Measurements from ENCODE around the gene GFOD1.
"Not testable (repeated sequence)": the region's sequence is repeated elsewhere in the genome, so short reads cannot be mapped to it uniquely, and the experiment has no call there.

GFOD1 gene

GRCh38 chr6:13523826-13524622 is 36.6 kb upstream of the GFOD1 start:
- no peak for TF ChIP-seq JUND (IDR thresholded peaks at IDR 0.05; ENCODE audit: low read depth)
- no peak for DNase-seq (ENCODE audit: low read depth in 1 of 2, low spot score in 1 of 2)
- in situ Hi-C loops (cut with HindIII; ENCODE audit: low pct_unique_long_range_greater_than_20kb, low sequenced_read_pairs) = no loop called here

- in situ Hi-C loops (cut with HindIII; ENCODE audit: low pct_unique_long_range_greater_than_20kb, low sequenced_read_pairs) = no loop called here
- no peak for DNase-seq (ENCODE audit: low read depth in 1 of 2, low spot score in 1 of 2)
- TF ChIP-seq JUND (IDR thresholded peaks at IDR 0.05; ENCODE audit: low read depth) = no peak
Measured at GRCh38 chr6:13522656-13523055, 35.3 kb upstream of the GFOD1 start.

- no peak for DNase-seq (ENCODE audit: low read depth in 1 of 2, low spot score in 1 of 2)
Measured at GRCh38 chr6:13519839-13520238, 32.4 kb upstream of the GFOD1 start.

GRCh38 chr6:13517116-13517515 is 29.7 kb upstream of the GFOD1 start:
- no peak for TF ChIP-seq JUND (IDR thresholded peaks at IDR 0.05; ENCODE audit: low read depth)
- DNase-seq (ENCODE audit: low read depth in 1 of 2, low spot score in 1 of 2) = no peak
- in situ Hi-C loops (cut with HindIII; ENCODE audit: low pct_unique_long_range_greater_than_20kb, low sequenced_read_pairs) = no loop called here

More at GRCh38 chr6:13519839-13520238, 32.4 kb upstream of the GFOD1 start:
- TF ChIP-seq JUND (IDR thresholded peaks at IDR 0.05; ENCODE audit: low read depth) = no peak
- in situ Hi-C loops (cut with HindIII; ENCODE audit: low pct_unique_long_range_greater_than_20kb, low sequenced_read_pairs) = no loop called here

- no peak for TF ChIP-seq JUND (IDR thresholded peaks at IDR 0.05; ENCODE audit: low read depth)
- no peak for DNase-seq (ENCODE audit: low read depth in 1 of 2, low spot score in 1 of 2)
- in situ Hi-C loops (cut with HindIII; ENCODE audit: low pct_unique_long_range_greater_than_20kb, low sequenced_read_pairs) = no loop called here
Measured at GRCh38 chr6:13515912-13516311, 28.5 kb upstream of the GFOD1 start.

GRCh38 chr6:13513626-13514502 is 26.5 kb upstream of the GFOD1 start:
- TF ChIP-seq JUND (IDR thresholded peaks at IDR 0.05; ENCODE audit: low read depth) = no peak
- in situ Hi-C loops (cut with HindIII; ENCODE audit: low pct_unique_long_range_greater_than_20kb, low sequenced_read_pairs) = no loop called here
- DNase-seq (ENCODE audit: low read depth in 1 of 2, low spot score in 1 of 2) = no peak

- in situ Hi-C loops (cut with HindIII; ENCODE audit: low pct_unique_long_range_greater_than_20kb, low sequenced_read_pairs) = no loop called here
- TF ChIP-seq JUND (IDR thresholded peaks at IDR 0.05; ENCODE audit: low read depth) = no peak
- DNase-seq (ENCODE audit: low read depth in 1 of 2, low spot score in 1 of 2) = no peak
Measured at GRCh38 chr6:13512900-13513299, 25.5 kb upstream of the GFOD1 start.

GRCh38 chr6:13511913-13512717 is 24.7 kb upstream of the GFOD1 start:
- TF ChIP-seq JUND (IDR thresholded peaks at IDR 0.05; ENCODE audit: low read depth) = no peak
- DNase-seq (ENCODE audit: low read depth in 1 of 2, low spot score in 1 of 2) = no peak
- in situ Hi-C loops (cut with HindIII; ENCODE audit: low pct_unique_long_range_greater_than_20kb, low sequenced_read_pairs) = no loop called here

- DNase-seq (ENCODE audit: low read depth in 1 of 2, low spot score in 1 of 2); in situ Hi-C loops (cut with HindIII; ENCODE audit: low pct_unique_long_range_greater_than_20kb, low sequenced_read_pairs): not testable (repeated sequence)
Measured at GRCh38 chr6:13511141-13511571, 23.8 kb upstream of the GFOD1 start.

- DNase-seq (ENCODE audit: low read depth in 1 of 2, low spot score in 1 of 2); in situ Hi-C loops (cut with HindIII; ENCODE audit: low pct_unique_long_range_greater_than_20kb, low sequenced_read_pairs): not testable (repeated sequence)
Measured at GRCh38 chr6:13510433-13510832, 23.0 kb upstream of the GFOD1 start.

GRCh38 chr6:13508711-13509705 is 21.6 kb upstream of the GFOD1 start:
- TF ChIP-seq JUND (IDR thresholded peaks at IDR 0.05; ENCODE audit: low read depth) = no peak

More at GRCh38 chr6:13508711-13509705, 21.6 kb upstream of the GFOD1 start:
- in situ Hi-C loops (cut with HindIII; ENCODE audit: low pct_unique_long_range_greater_than_20kb, low sequenced_read_pairs) = no loop called here
- DNase-seq (ENCODE audit: low read depth in 1 of 2, low spot score in 1 of 2) = no peak
